ENCODE data around the gene DLG5. TPM values are rescaled to one million over a fixed set of nuclear protein-coding genes. Genes with fewer than 3 reads are reported as not detected.

The DLG5 gene
- total RNA-seq, 2 donors from 2014 or later, result 9.7 to 13.1 TPM

DNA sequence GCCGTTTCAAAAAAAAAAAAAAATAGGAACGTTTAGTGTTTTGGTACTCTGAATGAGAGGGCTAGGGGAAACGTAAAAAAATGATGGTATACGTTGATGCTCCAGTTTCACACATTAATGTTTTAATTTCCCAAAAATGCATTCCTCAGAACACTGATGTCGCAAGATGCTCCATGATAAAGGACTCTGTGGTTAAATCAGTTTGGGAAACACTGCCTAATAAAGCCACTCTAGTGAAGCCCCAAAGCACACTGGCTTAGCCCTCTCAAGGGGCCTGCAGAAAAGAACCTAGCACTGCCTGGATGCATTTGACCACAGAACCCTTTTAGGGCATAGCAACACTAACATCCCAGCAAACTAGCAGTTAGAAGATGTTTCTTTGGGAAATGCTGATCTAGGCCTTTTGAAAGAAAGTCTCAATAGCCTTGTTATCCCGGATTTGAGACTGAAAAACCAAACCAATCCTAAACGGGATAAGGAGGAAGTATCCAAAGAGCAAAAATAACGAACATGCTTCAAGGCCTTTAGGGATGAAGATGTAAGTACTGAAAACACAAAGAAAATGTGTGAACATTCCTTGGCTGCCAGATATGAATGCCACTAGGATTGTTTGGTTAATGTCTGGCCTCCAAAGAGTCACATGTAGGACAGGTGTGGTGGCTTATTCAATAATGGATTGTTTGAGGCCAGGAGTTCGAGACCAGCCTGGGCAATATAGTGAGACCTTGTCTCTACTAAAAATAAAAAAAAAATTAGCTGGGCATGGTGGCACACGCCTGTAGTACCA, 11.0 kb downstream of the DLG5 start:
- H3K4me3 Mint-ChIP-seq, result no peak overlapping the region

DNA sequence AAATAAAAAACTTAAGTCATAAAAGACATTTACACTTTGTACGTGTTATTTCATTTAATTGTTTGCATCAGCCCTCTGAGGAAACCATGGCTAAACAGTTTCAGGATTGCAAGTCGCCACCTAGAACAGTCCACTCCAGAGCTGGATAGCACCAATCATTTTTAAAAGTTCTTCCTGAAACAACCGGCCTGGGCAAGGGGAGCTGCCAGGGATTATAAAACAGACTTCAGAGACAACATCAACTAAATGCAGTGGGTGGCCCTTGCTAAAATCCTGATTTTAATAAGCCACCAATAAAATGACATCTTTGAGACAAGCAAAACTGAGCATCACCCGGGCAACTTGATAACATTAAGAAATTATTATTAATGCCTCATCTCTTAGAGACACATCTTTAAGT, 13.5 kb downstream of the DLG5 start:
- Mint-ChIP-seq H3K4me1 (peaks cover 5% of the 10 kb centered on the region), H3K27ac (no peak overlapping the region), H3K36me3 (ENCODE audit: low read depth) (no peaks in the 10 kb centered on the region), H3K27me3 (peaks cover 34% of the 10 kb centered on the region), H3K4me3 (no peak overlapping the region)
- no peak for ATAC-seq
- H3K9me3 ChIP-seq (ENCODE audit: control insufficient read depth, low read length, poor library complexity, severe bottlenecking), result no peaks in the 10 kb centered on the region
- no peak for DNase-seq

More for the DNA sequence above, 11.0 kb downstream of the DLG5 start:
- H3K9me3 ChIP-seq (ENCODE audit: control insufficient read depth, low read length, poor library complexity, severe bottlenecking), result no peaks in the 10 kb centered on the region
- Mint-ChIP-seq H3K36me3 (ENCODE audit: low read depth) (no peaks in the 10 kb centered on the region), H3K27ac (no peak overlapping the region), H3K27me3 (peaks cover 24% of the 10 kb centered on the region), H3K4me1 (peaks cover 3% of the 10 kb centered on the region)
- DNase-seq (no peak), ATAC-seq (no peak)

DNA sequence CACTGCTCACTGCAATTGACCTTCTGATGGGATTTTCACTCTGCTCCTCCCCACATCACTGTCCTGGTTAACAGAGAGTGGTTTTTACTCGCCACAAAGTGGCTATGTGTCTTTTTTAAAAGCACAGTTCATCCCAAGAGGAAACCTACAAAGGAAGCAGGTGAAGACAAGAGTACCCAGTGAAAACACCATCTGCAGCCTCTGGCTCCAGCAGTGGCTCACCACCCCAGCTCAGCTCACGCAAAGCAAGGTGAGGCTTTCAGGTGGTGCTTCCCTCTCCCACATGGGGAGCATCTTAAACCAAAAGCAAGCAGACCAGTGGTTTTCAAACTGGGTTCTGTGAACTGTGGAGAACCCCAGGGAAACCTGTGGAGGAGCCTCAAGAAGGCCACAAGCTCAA, 14.0 kb downstream of the DLG5 start:
- ATAC-seq, result no peak
- H3K4me3 Mint-ChIP-seq, result no peak overlapping the region
- no peaks in the 10 kb centered on the region for H3K9me3 ChIP-seq (ENCODE audit: control insufficient read depth, low read length, poor library complexity, severe bottlenecking)
- no peaks in the 10 kb centered on the region for H3K36me3 Mint-ChIP-seq (ENCODE audit: low read depth)
- no peak for DNase-seq
- peaks cover 5% of the 10 kb centered on the region for H3K4me1 Mint-ChIP-seq
- peaks cover 34% of the 10 kb centered on the region for H3K27me3 Mint-ChIP-seq
- H3K27ac Mint-ChIP-seq, result no peak overlapping the region

DNA sequence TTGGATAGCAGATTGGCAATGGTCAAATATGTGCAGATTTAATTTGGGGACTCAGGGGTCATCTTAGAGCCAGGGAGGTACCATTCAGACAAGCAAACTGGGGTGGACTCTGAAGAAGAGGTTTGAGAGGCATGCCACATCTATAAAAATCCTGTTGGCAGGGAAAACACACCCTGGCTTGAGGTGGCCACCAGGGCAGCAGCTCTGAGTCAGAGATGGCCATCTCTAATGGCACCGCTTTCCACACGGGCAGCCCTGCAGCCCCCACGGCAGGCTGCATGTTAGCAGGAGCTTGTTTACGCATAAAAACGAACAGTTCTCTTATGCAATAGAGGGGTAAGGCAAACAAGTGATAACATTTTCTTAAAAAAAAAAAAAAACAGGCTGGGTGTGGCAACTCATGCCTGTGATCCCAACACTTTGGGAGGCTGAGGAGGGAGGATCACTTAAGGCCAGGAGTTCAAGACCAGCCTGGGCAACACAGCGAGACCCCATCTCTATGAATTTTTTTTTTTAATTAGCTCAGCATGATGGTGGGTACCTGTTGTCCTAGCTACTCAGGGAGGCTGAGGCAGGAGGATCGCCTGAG, 14.9 kb downstream of the DLG5 start:
- Mint-ChIP-seq H3K27me3 (peaks cover 26% of the 10 kb centered on the region), H3K36me3 (ENCODE audit: low read depth) (no peaks in the 10 kb centered on the region), H3K4me3 (no peak overlapping the region), H3K27ac (no peak overlapping the region), H3K4me1 (peaks cover 5% of the 10 kb centered on the region)
- H3K9me3 ChIP-seq (ENCODE audit: control insufficient read depth, low read length, poor library complexity, severe bottlenecking), result no peaks in the 10 kb centered on the region
- DNase-seq (no peak), ATAC-seq (no peak)

DNA sequence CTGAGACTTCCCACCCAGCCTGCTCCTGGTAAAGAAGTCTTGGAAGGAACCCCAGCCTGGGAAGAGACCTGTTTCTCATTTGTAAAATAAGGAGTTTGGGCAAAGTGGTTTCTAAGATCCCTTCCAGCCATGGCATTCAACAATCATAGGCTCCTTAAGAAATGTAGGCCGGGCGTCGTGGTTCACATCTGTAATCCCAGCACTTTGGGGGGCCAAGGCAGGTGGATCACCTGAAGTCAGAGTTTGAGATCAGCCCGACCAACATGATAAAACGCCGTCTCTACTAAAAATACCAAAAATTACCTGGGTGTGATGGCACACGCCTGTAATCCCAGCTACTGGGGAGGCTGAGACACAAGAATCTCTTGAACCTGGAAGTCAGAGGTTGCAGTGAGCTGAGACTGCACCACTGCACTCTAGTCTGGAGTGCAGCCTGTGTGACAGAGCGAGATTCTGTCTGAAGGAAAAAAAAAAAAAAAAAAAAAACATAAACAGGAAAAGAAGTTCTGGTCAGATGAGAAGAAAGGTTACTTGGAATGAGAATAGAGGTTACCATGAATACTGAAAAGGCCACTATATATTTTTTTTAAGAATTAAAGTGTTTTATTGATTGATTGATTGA, 15.9 kb downstream of the DLG5 start:
- no peak overlapping the region for H3K27ac Mint-ChIP-seq
- H3K4me1 Mint-ChIP-seq, result peaks cover 5% of the 10 kb centered on the region
- H3K27me3 Mint-ChIP-seq, result peaks cover 24% of the 10 kb centered on the region
- H3K4me3 Mint-ChIP-seq, result no peak overlapping the region
- ATAC-seq, result no peak
- no peaks in the 10 kb centered on the region for H3K9me3 ChIP-seq (ENCODE audit: control insufficient read depth, low read length, poor library complexity, severe bottlenecking)
- H3K36me3 Mint-ChIP-seq (ENCODE audit: low read depth), result no peaks in the 10 kb centered on the region
- DNase-seq, result no peak

DNA sequence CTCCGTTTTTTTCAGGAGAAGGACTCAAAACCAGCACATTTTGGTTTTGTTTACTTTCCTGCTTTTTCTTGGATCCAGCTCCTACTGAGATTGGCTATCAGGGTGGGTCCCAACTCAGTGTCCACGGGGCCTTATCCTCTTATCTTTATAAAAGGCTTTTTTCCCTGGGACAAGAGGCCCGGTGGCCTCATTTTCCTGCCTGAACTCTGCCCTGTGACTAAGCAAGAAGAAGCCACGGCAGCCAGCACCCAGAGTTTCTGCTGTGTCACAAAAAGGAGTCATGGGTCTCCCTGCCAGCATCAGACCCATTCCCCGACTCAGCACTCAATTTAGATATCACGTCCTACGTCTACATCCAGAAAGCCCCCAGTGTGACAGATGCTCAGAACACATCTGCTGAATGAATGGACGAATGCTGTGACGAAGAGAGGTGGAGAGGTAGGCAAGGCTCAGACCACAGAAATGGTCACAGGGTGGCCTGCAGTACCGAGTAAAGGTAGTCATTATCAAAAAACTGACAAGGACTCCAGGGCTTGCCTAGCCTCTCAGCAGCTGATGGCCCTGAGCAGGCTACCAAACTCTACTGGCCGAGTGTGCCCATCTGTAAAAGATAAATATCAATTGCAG, 16.7 kb downstream of the DLG5 start:
- no peaks in the 10 kb centered on the region for H3K9me3 ChIP-seq (ENCODE audit: control insufficient read depth, low read length, poor library complexity, severe bottlenecking)
- DNase-seq (no peak), ATAC-seq (no peak)
- Mint-ChIP-seq H3K27me3 (peaks cover 20% of the 10 kb centered on the region), H3K36me3 (ENCODE audit: low read depth) (no peaks in the 10 kb centered on the region), H3K4me1 (peaks cover 5% of the 10 kb centered on the region), H3K27ac (no peak overlapping the region), H3K4me3 (no peak overlapping the region)

DNA sequence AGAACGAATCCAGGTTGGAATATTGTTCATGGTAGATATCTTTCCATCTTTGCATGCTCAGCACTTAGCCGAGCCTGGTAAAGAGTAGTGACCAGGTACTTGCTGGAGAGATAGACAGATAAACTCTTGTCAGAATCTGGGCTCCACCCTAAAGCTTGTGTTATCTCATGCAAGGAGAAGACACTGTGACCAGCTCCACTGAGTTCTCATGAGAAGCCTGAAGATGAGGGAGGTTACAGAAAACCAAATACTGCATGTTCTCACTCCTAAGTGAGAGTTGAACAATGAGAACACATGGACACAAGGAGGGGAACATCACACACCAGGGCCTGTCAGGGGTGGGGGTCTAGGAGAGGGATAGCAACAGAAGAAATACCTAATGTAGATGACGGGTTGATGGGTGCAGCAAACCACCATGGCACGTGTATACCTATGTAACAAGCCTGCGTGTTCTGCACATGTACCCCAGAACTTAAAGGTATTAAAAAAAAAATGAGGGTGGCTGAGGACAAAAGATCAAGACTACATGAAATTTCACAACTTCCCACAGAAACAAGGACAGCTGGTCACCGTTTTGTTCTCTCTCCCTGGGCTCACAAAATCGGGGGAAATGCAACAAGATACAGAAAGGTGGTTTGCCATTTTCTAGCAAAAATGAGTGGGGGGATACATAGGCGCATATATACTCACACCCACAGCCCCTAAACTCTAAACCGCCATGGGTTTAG, 17.4 kb downstream of the DLG5 start:
- no peaks in the 10 kb centered on the region for H3K36me3 Mint-ChIP-seq (ENCODE audit: low read depth)
- no peak overlapping the region for H3K4me3 Mint-ChIP-seq
- H3K27me3 Mint-ChIP-seq, result peaks cover 20% of the 10 kb centered on the region
- peaks cover 5% of the 10 kb centered on the region for H3K4me1 Mint-ChIP-seq
- H3K27ac Mint-ChIP-seq, result no peak overlapping the region
- no peaks in the 10 kb centered on the region for H3K9me3 ChIP-seq (ENCODE audit: control insufficient read depth, low read length, poor library complexity, severe bottlenecking)
- ATAC-seq, result no peak
- no peak for DNase-seq

DNA sequence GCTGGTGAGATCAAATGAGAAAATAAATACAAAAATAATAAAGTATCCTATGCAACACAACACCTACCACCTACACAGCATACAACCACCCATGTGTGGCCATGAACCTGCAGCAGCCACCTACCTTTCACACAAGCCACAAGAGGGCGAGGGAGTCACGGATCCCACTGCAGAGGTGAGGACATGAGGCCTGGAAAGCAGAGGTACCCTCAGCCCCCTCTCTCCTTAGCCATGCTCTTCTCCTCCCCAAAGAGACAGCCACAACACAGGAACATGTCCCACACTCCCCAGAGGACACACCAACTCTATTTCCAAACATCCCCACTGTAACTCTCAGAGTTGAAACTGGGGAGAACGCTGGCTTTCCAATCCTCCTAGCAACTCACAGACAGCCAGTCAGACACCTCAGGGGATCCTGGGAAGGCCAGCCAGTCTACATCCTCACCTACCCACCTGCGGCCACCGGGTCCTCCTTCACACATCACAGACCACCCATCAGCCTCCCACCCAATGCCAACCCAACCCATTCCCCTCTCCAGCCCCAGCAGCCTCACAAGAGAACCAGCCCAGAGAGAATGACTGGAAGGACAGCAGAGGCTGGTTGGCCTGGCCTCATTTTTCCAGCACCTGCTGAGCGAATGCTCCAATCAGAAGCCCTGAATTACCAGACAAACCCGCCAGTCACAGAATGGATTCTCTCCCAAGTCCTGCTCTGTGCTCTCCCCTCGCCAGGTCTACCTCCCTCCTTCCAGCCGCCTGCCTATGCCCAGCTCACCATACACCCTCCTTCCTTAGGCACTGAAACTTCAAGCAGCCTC, 18.4 kb downstream of the DLG5 start:
- Mint-ChIP-seq H3K4me1 (peaks cover 5% of the 10 kb centered on the region), H3K27me3 (peaks cover 20% of the 10 kb centered on the region), H3K4me3 (no peak overlapping the region), H3K36me3 (ENCODE audit: low read depth) (no peaks in the 10 kb centered on the region), H3K27ac (no peak overlapping the region)
- no peaks in the 10 kb centered on the region for H3K9me3 ChIP-seq (ENCODE audit: control insufficient read depth, low read length, poor library complexity, severe bottlenecking)
- DNase-seq (no peak), ATAC-seq (no peak)

DNA sequence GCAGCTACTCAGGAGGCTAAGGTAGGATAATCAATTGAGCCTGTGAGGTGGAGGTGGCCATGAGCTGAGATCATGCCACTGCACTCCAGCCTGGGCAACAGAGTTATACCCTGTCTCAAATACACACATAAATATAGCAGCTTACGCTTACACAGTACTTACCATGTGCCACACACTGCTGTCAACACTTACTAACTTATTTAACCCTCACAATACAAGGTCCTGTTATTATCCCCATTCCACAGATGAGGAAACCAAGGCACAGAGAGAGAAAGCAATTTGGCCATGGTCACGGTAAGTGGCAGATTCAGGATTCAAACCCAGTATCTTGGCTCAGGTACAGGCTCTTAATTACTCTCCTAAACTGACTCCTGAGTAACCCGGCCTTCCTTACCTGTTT, 19.1 kb downstream of the DLG5 start:
- Mint-ChIP-seq H3K27ac (no peak overlapping the region), H3K36me3 (ENCODE audit: low read depth) (no peaks in the 10 kb centered on the region), H3K4me3 (no peak overlapping the region), H3K4me1 (peaks cover 5% of the 10 kb centered on the region), H3K27me3 (peaks cover 20% of the 10 kb centered on the region)
- ATAC-seq (no peak), DNase-seq (no peak)
- H3K9me3 ChIP-seq (ENCODE audit: control insufficient read depth, low read length, poor library complexity, severe bottlenecking), result no peaks in the 10 kb centered on the region

DNA sequence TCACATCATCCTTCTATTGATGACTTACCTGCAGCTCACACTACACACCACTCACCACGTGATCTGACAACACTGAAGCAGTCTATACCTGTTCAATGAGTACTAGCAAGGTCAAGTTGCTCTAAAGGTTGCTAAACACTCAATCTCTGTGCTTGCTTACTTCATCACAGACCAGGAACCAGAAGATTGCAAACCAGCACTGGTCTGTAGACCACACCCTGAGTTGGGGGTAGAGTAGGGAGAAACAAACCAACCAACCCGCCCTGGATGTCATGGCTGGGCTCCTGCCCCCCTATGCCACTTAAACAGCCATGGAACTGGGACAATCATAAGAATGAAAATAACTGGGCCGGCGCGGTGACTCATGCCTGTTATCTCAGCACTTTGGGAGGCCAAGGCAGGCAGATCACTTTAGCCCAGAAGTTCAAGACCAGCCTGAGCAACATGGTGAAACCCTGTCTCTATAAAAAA, 19.6 kb downstream of the DLG5 start:
- Mint-ChIP-seq H3K27me3 (peaks cover 23% of the 10 kb centered on the region), H3K4me1 (peaks cover 5% of the 10 kb centered on the region), H3K36me3 (ENCODE audit: low read depth) (no peaks in the 10 kb centered on the region), H3K4me3 (no peak overlapping the region), H3K27ac (no peak overlapping the region)
- DNase-seq (no peak), ATAC-seq (no peak)
- H3K9me3 ChIP-seq (ENCODE audit: control insufficient read depth, low read length, poor library complexity, severe bottlenecking), result no peaks in the 10 kb centered on the region

DNA sequence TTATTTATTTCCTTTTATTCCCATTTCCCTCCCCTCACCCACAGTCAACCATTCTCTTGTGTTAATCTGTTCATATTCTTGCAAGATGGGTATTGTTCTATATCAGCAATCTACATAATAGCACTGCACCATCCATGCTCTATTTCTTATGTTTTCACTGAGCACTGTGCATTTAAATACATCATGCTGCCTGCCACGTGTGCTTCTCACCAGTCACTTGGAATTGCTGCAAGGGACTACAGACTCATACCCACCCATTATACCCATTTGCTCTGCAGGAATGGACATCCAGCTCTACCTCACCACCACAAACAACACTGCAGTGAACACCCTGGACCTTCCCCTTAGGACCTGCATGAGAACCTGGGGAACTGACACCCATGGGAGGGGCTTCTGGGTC, 20.8 kb downstream of the DLG5 start:
- no peaks in the 10 kb centered on the region for H3K36me3 Mint-ChIP-seq (ENCODE audit: low read depth)
- peaks cover 5% of the 10 kb centered on the region for H3K4me1 Mint-ChIP-seq
- no peaks in the 10 kb centered on the region for H3K9me3 ChIP-seq (ENCODE audit: control insufficient read depth, low read length, poor library complexity, severe bottlenecking)
- DNase-seq (no peak), ATAC-seq (no peak)
- H3K27me3 Mint-ChIP-seq, result peaks cover 26% of the 10 kb centered on the region
- no peak overlapping the region for H3K4me3 Mint-ChIP-seq
- H3K27ac Mint-ChIP-seq, result no peak overlapping the region

DNA sequence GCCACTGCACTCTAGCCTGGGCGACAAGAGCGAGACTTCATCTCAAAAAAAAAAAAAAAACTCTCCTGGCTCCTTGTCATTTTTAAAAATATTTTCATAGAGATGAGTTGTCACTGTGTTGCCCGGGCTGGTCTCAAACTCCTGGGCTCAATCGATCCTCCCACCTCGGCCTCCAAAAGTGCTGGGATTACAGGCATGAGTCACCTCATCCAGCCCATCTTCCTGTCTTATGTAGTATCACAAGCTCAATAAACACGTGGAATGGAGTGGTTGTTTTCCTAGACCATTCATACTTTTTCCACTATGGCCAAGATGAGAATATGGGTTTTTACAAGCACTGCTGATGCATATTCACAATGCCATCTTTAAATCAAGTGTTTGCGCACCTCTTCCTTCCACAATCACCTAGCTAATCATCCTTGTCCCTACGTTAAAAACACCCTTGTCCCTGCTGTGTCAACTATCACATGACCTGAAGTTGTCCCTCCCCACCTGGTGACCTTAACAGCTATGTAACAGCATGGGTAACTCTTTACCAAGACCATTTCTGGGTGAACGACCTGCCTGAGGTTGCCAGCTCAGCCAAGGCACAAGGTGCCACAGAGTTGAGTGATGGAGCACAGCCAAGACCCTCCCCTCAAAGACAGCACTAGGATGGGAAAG, 21.3 kb downstream of the DLG5 start:
- no peaks in the 10 kb centered on the region for H3K9me3 ChIP-seq (ENCODE audit: control insufficient read depth, low read length, poor library complexity, severe bottlenecking)
- Mint-ChIP-seq H3K4me3 (no peak overlapping the region), H3K27me3 (peaks cover 28% of the 10 kb centered on the region), H3K27ac (no peak overlapping the region), H3K4me1 (peaks cover 5% of the 10 kb centered on the region), H3K36me3 (ENCODE audit: low read depth) (no peaks in the 10 kb centered on the region)
- DNase-seq (no peak), ATAC-seq (no peak)

Data from T-helper 17 cell (primary cell).